ENCODE results near the gene GLP1R.

Gene GLP1R

GRCh38 chr6:39047434-39048327 is 900 bp upstream of the GLP1R start:
- no peak for DNase-seq

- DNase-seq = no peak
Measured at GRCh38 chr6:39049575-39050283, 1.1 kb downstream of the GLP1R start.

GRCh38 chr6:39050453-39051112 is 2.0 kb downstream of the GLP1R start:
- DNase-seq = no peak

- no peak for DNase-seq
Measured at GRCh38 chr6:39051399-39052122, 3.0 kb downstream of the GLP1R start.

GRCh38 chr6:39053016-39053624 is 4.5 kb downstream of the GLP1R start:
- no peak for DNase-seq

GRCh38 chr6:39053854-39054576 is 5.4 kb downstream of the GLP1R start:
- DNase-seq = no peak

GRCh38 chr6:39054577-39055142 is 6.1 kb downstream of the GLP1R start:
- DNase-seq = no peak

GRCh38 chr6:39055661-39056060 is 7.1 kb downstream of the GLP1R start:
- DNase-seq = no peak

- DNase-seq = no peak
Measured at GRCh38 chr6:39056191-39056590, 7.6 kb downstream of the GLP1R start.

- DNase-seq = no peak
Measured at GRCh38 chr6:39056681-39057080, 8.1 kb downstream of the GLP1R start.

- DNase-seq = no peak
Measured at GRCh38 chr6:39057251-39058155, 8.9 kb downstream of the GLP1R start.

GRCh38 chr6:39058471-39059147 is 10.0 kb downstream of the GLP1R start:
- DNase-seq = no peak

GRCh38 chr6:39059496-39060310 is 11.1 kb downstream of the GLP1R start:
- DNase-seq = no peak

- no peak for DNase-seq
Measured at GRCh38 chr6:39060467-39061160, 12.0 kb downstream of the GLP1R start.

GRCh38 chr6:39061182-39061581 is 12.6 kb downstream of the GLP1R start:
- no peak for DNase-seq

GRCh38 chr6:39061588-39061987 is 13.0 kb downstream of the GLP1R start:
- no peak for DNase-seq

GRCh38 chr6:39062014-39062740 is 13.6 kb downstream of the GLP1R start:
- DNase-seq = no peak

All from central memory CD4-positive, alpha-beta T cell (primary cell).